ENCODE results near the gene PARD6B.

The PARD6B gene

DNA sequence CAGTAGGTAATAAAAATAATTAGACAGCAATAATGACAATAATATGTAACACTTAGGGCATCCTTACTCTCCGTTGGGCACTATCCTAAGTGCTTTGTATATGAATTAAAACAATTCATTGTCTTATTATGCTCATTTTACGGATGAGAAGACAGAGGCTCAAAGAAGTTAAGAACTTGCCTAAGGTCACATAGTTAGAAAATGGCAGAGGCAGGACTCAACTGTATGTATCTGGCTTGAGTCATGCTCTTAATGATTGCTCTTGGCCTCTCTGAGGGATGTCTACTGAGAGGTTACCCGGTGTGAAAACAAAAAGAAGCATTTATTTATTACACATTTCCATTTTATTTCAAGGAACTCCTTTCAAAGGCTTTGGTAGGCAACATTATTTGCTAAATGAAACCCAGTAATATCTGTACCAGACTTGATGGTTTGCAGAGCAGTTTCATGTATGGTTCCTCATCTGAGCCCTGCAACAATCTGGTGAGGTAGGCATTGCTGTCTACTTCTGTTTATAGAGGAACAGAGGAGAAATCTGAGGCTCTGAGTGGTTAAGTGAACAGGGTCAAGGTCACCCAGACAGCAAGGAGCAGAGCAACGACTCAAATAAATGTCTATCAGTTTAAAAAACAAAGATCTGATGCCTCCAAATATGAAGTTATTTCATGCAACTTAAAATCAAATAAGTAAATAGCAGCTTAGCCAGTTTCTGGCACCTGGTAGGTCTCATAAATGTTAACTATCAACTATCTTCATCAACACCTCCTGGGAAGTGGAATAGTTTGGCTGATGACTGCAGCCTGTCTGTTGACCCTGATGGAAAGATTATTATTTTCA is 4.2 kb upstream of the PARD6B start:
- H3K4me3 ChIP-seq: no peak overlapping the region
- TF ChIP-seq, protein P1, sequence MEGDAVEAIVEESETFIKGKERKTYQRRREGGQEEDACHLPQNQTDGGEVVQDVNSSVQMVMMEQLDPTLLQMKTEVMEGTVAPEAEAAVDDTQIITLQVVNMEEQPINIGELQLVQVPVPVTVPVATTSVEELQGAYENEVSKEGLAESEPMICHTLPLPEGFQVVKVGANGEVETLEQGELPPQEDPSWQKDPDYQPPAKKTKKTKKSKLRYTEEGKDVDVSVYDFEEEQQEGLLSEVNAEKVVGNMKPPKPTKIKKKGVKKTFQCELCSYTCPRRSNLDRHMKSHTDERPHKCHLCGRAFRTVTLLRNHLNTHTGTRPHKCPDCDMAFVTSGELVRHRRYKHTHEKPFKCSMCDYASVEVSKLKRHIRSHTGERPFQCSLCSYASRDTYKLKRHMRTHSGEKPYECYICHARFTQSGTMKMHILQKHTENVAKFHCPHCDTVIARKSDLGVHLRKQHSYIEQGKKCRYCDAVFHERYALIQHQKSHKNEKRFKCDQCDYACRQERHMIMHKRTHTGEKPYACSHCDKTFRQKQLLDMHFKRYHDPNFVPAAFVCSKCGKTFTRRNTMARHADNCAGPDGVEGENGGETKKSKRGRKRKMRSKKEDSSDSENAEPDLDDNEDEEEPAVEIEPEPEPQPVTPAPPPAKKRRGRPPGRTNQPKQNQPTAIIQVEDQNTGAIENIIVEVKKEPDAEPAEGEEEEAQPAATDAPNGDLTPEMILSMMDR (IDR thresholded peaks at IDR 0.05): no peak
- no peak overlapping the region for H3K27ac ChIP-seq
- no peak for DNase-seq (ENCODE audit: low spot score)

GRCh38 chr20:50727792-50728485 is 3.4 kb upstream of the PARD6B start:
- no peak overlapping the region for H3K27ac ChIP-seq
- H3K4me3 ChIP-seq: no peak overlapping the region
- TF ChIP-seq, protein P1 (IDR thresholded peaks at IDR 0.05): no peak
- no peak for DNase-seq (ENCODE audit: low spot score)

DNA sequence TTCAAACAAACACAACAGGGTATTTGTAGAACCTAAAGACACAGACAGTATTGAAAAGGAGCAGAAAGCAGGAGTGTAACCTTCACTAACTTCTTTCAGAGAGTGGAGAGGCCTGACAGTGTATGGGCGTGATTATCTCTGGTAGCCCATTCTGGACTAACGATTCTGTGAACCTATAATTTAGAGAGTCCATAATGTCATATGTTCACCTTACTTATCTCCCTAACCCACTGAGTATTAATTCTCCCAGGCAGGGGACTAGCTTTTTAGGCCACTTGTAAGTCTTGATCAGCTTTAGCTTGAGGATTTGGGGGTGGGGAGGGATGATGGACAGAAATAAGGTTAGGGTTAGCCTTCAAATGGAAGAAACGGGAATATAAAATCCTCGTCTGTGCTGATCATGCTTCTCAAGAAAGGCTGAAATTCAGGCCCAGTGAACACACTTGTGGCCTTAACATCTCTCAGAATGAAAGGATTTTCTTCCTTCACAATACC is 2.8 kb upstream of the PARD6B start:
- TF ChIP-seq, protein P1 (IDR thresholded peaks at IDR 0.05): no peak
- Histone ChIP-seq H3K27ac (no peak overlapping the region), H3K4me3 (no peak overlapping the region)
- DNase-seq (ENCODE audit: low spot score): no peak

GRCh38 chr20:50728981-50729874 is 2.2 kb upstream of the PARD6B start:
- no peak for DNase-seq (ENCODE audit: low spot score)
- H3K4me3 ChIP-seq: no peak overlapping the region
- H3K27ac ChIP-seq: no peak overlapping the region
- TF ChIP-seq, protein P1 (IDR thresholded peaks at IDR 0.05): no peak

DNA sequence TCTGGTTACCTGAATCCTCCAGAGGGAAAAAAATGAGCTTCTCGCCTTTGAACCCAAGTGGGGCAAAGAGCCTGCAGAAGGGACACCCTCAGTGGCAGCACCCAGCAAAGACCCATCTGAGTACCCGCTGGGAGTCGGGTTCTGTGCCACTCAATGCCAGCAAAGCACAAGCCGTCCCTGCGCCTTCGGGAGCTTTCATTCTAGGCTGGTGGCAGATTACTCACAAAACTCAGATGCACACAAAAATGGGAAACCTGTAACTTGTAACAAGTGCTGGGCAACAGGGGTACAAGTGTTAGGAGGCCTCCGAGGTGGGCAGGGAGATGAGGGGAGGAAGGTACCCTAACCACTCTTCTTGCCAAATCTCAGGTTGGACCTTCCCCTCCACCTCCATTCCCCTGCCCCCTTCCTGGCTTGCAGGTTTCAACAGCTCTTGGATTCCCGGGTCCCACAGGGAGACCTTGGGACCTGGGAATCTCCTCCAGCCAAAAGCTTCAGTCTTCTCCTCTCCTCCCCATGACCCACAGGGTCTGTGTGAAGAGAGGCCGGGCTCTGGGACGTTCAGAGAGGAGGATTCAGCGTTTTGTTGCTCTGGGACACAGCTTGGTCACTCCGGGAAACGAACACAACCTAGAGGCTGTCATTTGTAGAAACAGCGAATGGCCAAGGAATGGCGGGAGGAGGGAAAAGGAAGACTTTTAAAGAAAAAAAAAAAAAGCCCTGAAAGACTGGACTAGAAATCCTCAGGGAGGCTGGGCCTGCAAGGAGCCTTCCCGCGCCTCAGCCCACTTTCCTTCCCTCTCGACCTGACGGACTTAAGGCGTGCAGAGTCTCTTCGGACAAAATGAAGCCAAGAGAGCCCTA is 1.2 kb upstream of the PARD6B start:
- TF ChIP-seq, protein P1 (IDR thresholded peaks at IDR 0.05): no peak
- peak overlapping the region; percentile 78 to 85 for H3K27ac ChIP-seq
- no peak for DNase-seq (ENCODE audit: low spot score)
- peak overlapping the region; percentile 80 for H3K4me3 ChIP-seq

- H3K4me3 ChIP-seq: peak overlapping the region; percentile 80
- no peak for DNase-seq (ENCODE audit: low spot score)
- H3K27ac ChIP-seq: peak overlapping the region; percentile 78 to 85
- TF ChIP-seq, protein P1 (IDR thresholded peaks at IDR 0.05): no peak
Observed at GRCh38 chr20:50730765-50731054, 670 bp upstream of the PARD6B start.

All from coronary artery (tissue), 2 donors.